K562 (cell line): Measurements from ENCODE around the gene SEMA6C. TPM values are rescaled to one million over a fixed set of nuclear protein-coding genes. Genes with fewer than 3 reads are reported as not detected.

Source experiments
- BRCA1 ChIP-seq, 2 experiments: fragments of 450-650 bp in 1 of 2; sonication (generic) in 1 of 2; formaldehyde crosslinking in 1 of 2; IDR thresholded peaks; 2 replicates each; pipeline versions ENCODE4 v1.5.0 to v1.6.1; 2017 to 2020; ENCODE audit warnings: mild to moderate bottlenecking in 1 of 2, missing genetic modification reagents in 1 of 2
- CBX3 ChIP-seq, 2 experiments: IDR thresholded peaks; 1 replicate in 1 of 2; 2 replicates in 1 of 2; pipeline ENCODE4 v1.6.1; 2012; ENCODE audit warnings: inconsistent platforms in 2 of 2, low read length in 2 of 2, borderline replicate concordance in 1 of 2, control low read depth in 1 of 2
- CEBPB ChIP-seq: fragments of 450-650 bp; IDR thresholded peaks from 2 replicates; pipeline ENCODE4 v1.6.1; 2016; ENCODE audit warnings: missing genetic modification characterization, missing compliant biosample characterization
- CHD4 ChIP-seq: fragments of 200-600 bp; sonication (generic); IDR thresholded peaks from 3 replicates; pipeline ENCODE4 v1.6.1; 2012; ENCODE audit warnings: low read depth, mild to moderate bottlenecking, mixed read lengths, low read length, inconsistent platforms; ENCODE audit not compliant: insufficient read depth, insufficient replicate concordance, poor library complexity, severe bottlenecking
- CTCF ChIP-seq, 3 experiments: IDR thresholded peaks in 2 of 3; conservative IDR thresholded peaks in 1 of 3; 2 replicates each; pipeline ENCODE4 v1.5.1; 2011 to 2012; ENCODE audit warnings: low read length in 3 of 3, mild to moderate bottlenecking in 3 of 3, control low read depth in 2 of 3, improper control_type of control experiment in 1 of 3, inconsistent platforms in 1 of 3, low read depth in 1 of 3, mixed read lengths in 1 of 3, moderate library complexity in 1 of 3; ENCODE audit not compliant: insufficient read depth in 2 of 3
- EP300 ChIP-seq: IDR thresholded peaks from 2 replicates; pipeline ENCODE4 v1.6.1; 2012; ENCODE audit warnings: low read length, improper control_type of control experiment
- GABPA ChIP-seq: fragments of 200-800 bp; sonication (Bioruptor generic); conservative IDR thresholded peaks from 2 replicates; pipeline ENCODE4 v1.6.1; 2016; ENCODE audit warnings: low read depth, missing genetic modification characterization, missing compliant biosample characterization
- GTF2B ChIP-seq: IDR thresholded peaks from 2 replicates; pipeline ENCODE4 v1.6.1; 2011; ENCODE audit not compliant: insufficient read length; ENCODE audit errors: extremely low read depth
- HNRNPLL ChIP-seq: fragments of 200-400 bp; formaldehyde crosslinking; IDR thresholded peaks from 2 replicates; pipeline ENCODE4 v1.6.1; 2017; ENCODE audit warnings: low read length, low read depth, mild to moderate bottlenecking; ENCODE audit not compliant: poor library complexity, severe bottlenecking
- KDM4B ChIP-seq, 2 experiments: fragments of 450-650 bp in 1 of 2; sonication (generic) in 1 of 2; IDR thresholded peaks; 2 replicates each; pipeline ENCODE4 v1.6.1; 2016 to 2017; ENCODE audit warnings: borderline replicate concordance in 2 of 2, antibody characterized with exemption in 1 of 2, low read depth in 1 of 2, mild to moderate bottlenecking in 1 of 2
- NR4A1 ChIP-seq, 2 experiments: fragments of 250-450 bp in 1 of 2; fragments of 450-650 bp in 1 of 2; sonication (Bioruptor Pico) in 1 of 2; IDR thresholded peaks; 2 replicates each; pipeline versions ENCODE4 v1.4.0 to v1.6.1; 2016 to 2020; ENCODE audit warnings: mild to moderate bottlenecking in 2 of 2, missing compliant biosample characterization in 1 of 2, missing genetic modification characterization in 1 of 2, moderate library complexity in 1 of 2
- PHF8 ChIP-seq: fragments of 200-600 bp; sonication (generic); IDR thresholded peaks from 2 replicates; pipeline ENCODE4 v1.6.1; 2012; ENCODE audit warnings: mixed run types, mild to moderate bottlenecking, inconsistent platforms, low read length, moderate library complexity, borderline replicate concordance
- POLR2AphosphoS2 ChIP-seq: IDR thresholded peaks from 2 replicates; pipeline ENCODE4 v1.6.1; 2012; ENCODE audit warnings: low read length, improper control_type of control experiment
- RB1 ChIP-seq: fragments of 450-650 bp; IDR thresholded peaks from 2 replicates; pipeline ENCODE4 v1.6.1; 2017; ENCODE audit warnings: low read depth, mild to moderate bottlenecking
- RNF2 ChIP-seq: sonication (generic); IDR thresholded peaks from 2 replicates; pipeline ENCODE4 v1.6.1; 2016
- SETDB1 ChIP-seq: IDR thresholded peaks from one replicate; pipeline ENCODE4 v1.6.1; 2012; ENCODE audit warnings: low read length, control low read depth, inconsistent platforms
- ZNF239 ChIP-seq: fragments of 250-450 bp; sonication (Bioruptor Pico); IDR thresholded peaks from 2 replicates; pipeline ENCODE4 v1.4.0; 2020; ENCODE audit warnings: mild to moderate bottlenecking
- ZNF384 ChIP-seq: IDR thresholded peaks from 2 replicates; pipeline ENCODE4 v1.6.1; 2012; ENCODE audit warnings: low read depth, low read length, improper control_type of control experiment
- ZNF583 ChIP-seq: fragments of 250-450 bp; sonication (Bioruptor Pico); IDR thresholded peaks from 2 replicates; pipeline ENCODE4 v1.4.0; 2020
- ZNF584 ChIP-seq: fragments of 200-800 bp; sonication (Bioruptor generic); IDR thresholded peaks from 2 replicates; pipeline ENCODE4 v1.6.1; 2016; ENCODE audit warnings: low read depth, mild to moderate bottlenecking, missing genetic modification characterization, missing compliant biosample characterization
- ZNF830 ChIP-seq: fragments of 250-450 bp; sonication (Bioruptor Pico); IDR thresholded peaks from 2 replicates; pipeline ENCODE4 v1.5.0; 2021; ENCODE audit warnings: mild to moderate bottlenecking
- polyA plus RNA-seq, 8 experiments: library from polyadenylated mRNA; depleted of rRNA in 4 of 8; stranded (reverse) in 5 of 8; unstranded in 3 of 8; fragments of >200 nt; fragmentation: Nextera tagmentation in 2 of 8; fragmentation: Illumina TruSeq in 1 of 8; extraction: Ambion mirVana in 2 of 8; extraction: Trizol in 1 of 8; gene quantifications; 2 replicates each; pipeline versions ENCODE4 v1.2.1 to v1.2.3, GENCODE V29; 2011 to 2014; ENCODE audit warnings: inconsistent platforms in 1 of 8, missing spikeins in 1 of 8
- total RNA-seq, 7 experiments: library from RNA; depleted of rRNA in 6 of 7; stranded (reverse); fragments of >200 nt in 6 of 7; fragmentation: Illumina TruSeq in 2 of 7; extraction: Trizol in 2 of 7; gene quantifications; 2 replicates each; pipeline versions ENCODE4 v1.2.1 to v1.2.3, GENCODE V29; 2011 to 2021; ENCODE audit warnings: low replicate concordance in 1 of 7
- TF ChIP-seq, protein P1 (sequence below): IDR thresholded peaks from 2 replicates; pipeline ENCODE4 v1.6.1; 2011; ENCODE audit warnings: borderline replicate concordance, low read depth, mild to moderate bottlenecking, moderate library complexity, low read length; ENCODE audit not compliant: insufficient read depth, poor library complexity, severe bottlenecking

Gene SEMA6C
- total and polyA plus RNA-seq, 9 of the 15 experiments (the other 6 are each of a cell fraction or from before 2014, with no cell fraction given), result 0.03 to 4.6 (median 0.95) TPM

GRCh38 chr1:151165738-151166504 lies 19.5 kb upstream of the SEMA6C start, which contains the start of the genes LYSMD1 and SCNM1 (continued):
- TF ChIP-seq ZNF384 (peak; percentile 96), ZNF239 (CRISPR knock-in tag) (peak; percentile 12; the same call in 1 of the 2 replicates), CTCF (IDR thresholded peaks at IDR 0.05 in 2 of 3, conservative IDR thresholded peaks at IDR 0.05 in 1 of 3; ENCODE audit: insufficient read depth in 2 of 3, low read depth in 1 of 3, low read length in 3 of 3) (peak in 1 of 3 experiments; percentile 2; a peak in 1 of 6 replicates), ZNF583 (CRISPR knock-in tag) (no peak), CHD4 (no peak), ZNF584 (CRISPR knock-in tag) (peak; percentile 81; the same call in 1 of the 2 replicates), RB1 (peak; percentile 71; the same call in 1 of the 2 replicates), NR4A1 (CRISPR knock-in tag; IDR thresholded peaks at IDR 0.05) (no peak), NR4A1 (tag; IDR thresholded peaks at IDR 0.05) (peak; percentile 58; the same call in 1 of the 2 replicates), POLR2AphosphoS2 (no peak), GTF2B (no peak), BRCA1 (IDR thresholded peaks at IDR 0.05) (no peak), BRCA1 (CRISPR knock-in tag; IDR thresholded peaks at IDR 0.05) (no peak), CBX3 (IDR thresholded peaks at IDR 0.05; ENCODE audit: borderline replicate concordance in 1 of 2, low read length in 2 of 2) (peak in 1 of 2 experiments; percentile 88; a peak in 1 of 3 replicates), ZNF830 (CRISPR knock-in tag) (no peak), PHF8 (peak; percentile 77; the same call in 1 of the 2 replicates), CEBPB (peak; percentile 57; the same call in 1 of the 2 replicates), RNF2 (peak; percentile 75; the same call in 1 of the 2 replicates), SETDB1 (no peak), KDM4B (IDR thresholded peaks at IDR 0.05; ENCODE audit: borderline replicate concordance in 2 of 2, low read depth in 1 of 2) (peak in 1 of 2 experiments; percentile 92; a peak in 2 of 4 replicates), GABPA (tag) (peak; percentile 98), HNRNPLL (peak; percentile 41), EP300 (no peak)
- TF ChIP-seq, protein P1, sequence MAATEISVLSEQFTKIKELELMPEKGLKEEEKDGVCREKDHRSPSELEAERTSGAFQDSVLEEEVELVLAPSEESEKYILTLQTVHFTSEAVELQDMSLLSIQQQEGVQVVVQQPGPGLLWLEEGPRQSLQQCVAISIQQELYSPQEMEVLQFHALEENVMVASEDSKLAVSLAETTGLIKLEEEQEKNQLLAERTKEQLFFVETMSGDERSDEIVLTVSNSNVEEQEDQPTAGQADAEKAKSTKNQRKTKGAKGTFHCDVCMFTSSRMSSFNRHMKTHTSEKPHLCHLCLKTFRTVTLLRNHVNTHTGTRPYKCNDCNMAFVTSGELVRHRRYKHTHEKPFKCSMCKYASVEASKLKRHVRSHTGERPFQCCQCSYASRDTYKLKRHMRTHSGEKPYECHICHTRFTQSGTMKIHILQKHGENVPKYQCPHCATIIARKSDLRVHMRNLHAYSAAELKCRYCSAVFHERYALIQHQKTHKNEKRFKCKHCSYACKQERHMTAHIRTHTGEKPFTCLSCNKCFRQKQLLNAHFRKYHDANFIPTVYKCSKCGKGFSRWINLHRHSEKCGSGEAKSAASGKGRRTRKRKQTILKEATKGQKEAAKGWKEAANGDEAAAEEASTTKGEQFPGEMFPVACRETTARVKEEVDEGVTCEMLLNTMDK, result no peak
